CD14-positive monocyte (primary cell): ENCODE data around the gene RPL27A. TPM values are rescaled to one million over a fixed set of nuclear protein-coding genes. Genes with fewer than 3 reads are reported as not detected.

Experiments
- DNase-seq, 3 donors: peaks; one replicate each; pipeline ENCODE4 v3.0.0-alpha.2; 2011 to 2022
- H2AFZ ChIP-seq: 2 replicates; pipeline ENCODE4 v1.6.0; 2012; ENCODE audit warnings: mild to moderate bottlenecking, low read depth, low read length, inconsistent platforms; ENCODE audit not compliant: insufficient read depth, poor library complexity, severe bottlenecking
- H3K27ac ChIP-seq, 2 donors: 1 replicate in 1 of 2; 2 replicates in 1 of 2; pipeline ENCODE4 v1.5.1; 2012 to 2013; ENCODE audit warnings: low read length in 2 of 2, control low read depth in 1 of 2, inconsistent platforms in 1 of 2, low read depth in 1 of 2, mild to moderate bottlenecking in 1 of 2
- H3K27me3 ChIP-seq, 2 donors: one replicate each; pipeline versions ENCODE4 v1.6.0 to v1.6.1; 2011 to 2013; ENCODE audit warnings: low read length in 2 of 2; ENCODE audit not compliant: control insufficient read depth in 2 of 2, insufficient read depth in 2 of 2
- H3K36me3 ChIP-seq, 2 donors: replicated peaks in 1 of 2; 1 replicate in 1 of 2; 2 replicates in 1 of 2; pipeline versions ENCODE4 v1.5.1 to v1.6.1; 2012 to 2013; ENCODE audit warnings: low read length in 2 of 2, control low read depth in 1 of 2, inconsistent platforms in 1 of 2, mild to moderate bottlenecking in 1 of 2; ENCODE audit not compliant: insufficient read depth in 2 of 2, control insufficient read depth in 1 of 2
- H3K4me1 ChIP-seq, 2 donors: 1 replicate in 1 of 2; 2 replicates in 1 of 2; pipeline versions ENCODE4 v1.5.1 to v1.6.1; 2012 to 2013; ENCODE audit warnings: low read length in 2 of 2, control low read depth in 1 of 2, inconsistent platforms in 1 of 2, mild to moderate bottlenecking in 1 of 2, moderate library complexity in 1 of 2; ENCODE audit not compliant: insufficient read depth in 2 of 2, control insufficient read depth in 1 of 2
- H3K4me2 ChIP-seq: replicated peaks from 2 replicates; pipeline ENCODE3; 2012; ENCODE audit warnings: low read length, moderate library complexity, mild to moderate bottlenecking; ENCODE audit not compliant: poor library complexity, severe bottlenecking; ENCODE audit errors: extremely low read depth
- H3K4me3 ChIP-seq, 3 experiments: fragments of 200-600 bp in 1 of 3; sonication (generic) in 1 of 3; replicated peaks in 1 of 3; 1 replicate in 2 of 3; 2 replicates in 1 of 3; pipeline ENCODE4 v1.5.1; 2011 to 2013; ENCODE audit warnings: low read length in 3 of 3, mild to moderate bottlenecking in 3 of 3, control low read depth in 2 of 3, low read depth in 2 of 3, inconsistent platforms in 1 of 3, moderate library complexity in 1 of 3
- H3K79me2 ChIP-seq: 2 replicates; pipeline ENCODE4 v1.6.0; 2012; ENCODE audit warnings: mild to moderate bottlenecking, control low read depth, inconsistent platforms, low read length, moderate library complexity; ENCODE audit not compliant: insufficient read depth
- H3K9ac ChIP-seq: 2 replicates; pipeline ENCODE4 v1.6.0; 2017; ENCODE audit warnings: low read length, mild to moderate bottlenecking; ENCODE audit not compliant: insufficient read depth, poor library complexity, severe bottlenecking
- H3K9me3 ChIP-seq, 2 donors: replicated peaks in 1 of 2; 1 replicate in 1 of 2; 2 replicates in 1 of 2; pipeline versions ENCODE4 v1.5.1 to v1.6.1; 2012 to 2013; ENCODE audit warnings: low read length in 2 of 2, control low read depth in 1 of 2; ENCODE audit not compliant: control insufficient read depth in 1 of 2, insufficient read depth in 1 of 2
- H4K20me1 ChIP-seq: 2 replicates; pipeline ENCODE4 v1.6.0; 2012; ENCODE audit warnings: mild to moderate bottlenecking, low read length, control low read depth, moderate library complexity; ENCODE audit not compliant: insufficient read depth
- H3K27ac Mint-ChIP-seq, 7 donors: one replicate each; pipeline ENCODE4 v1.8.0; 2020; ENCODE audit warnings: mild to moderate bottlenecking in 7 of 7, mixed read lengths in 7 of 7, moderate library complexity in 6 of 7, inconsistent platforms in 2 of 7
- H3K27me3 Mint-ChIP-seq, 3 donors: one replicate each; pipeline ENCODE4 v1.8.0; 2021 to 2022; ENCODE audit warnings: low read depth in 3 of 3, mild to moderate bottlenecking in 3 of 3, mixed read lengths in 3 of 3, moderate library complexity in 3 of 3, inconsistent platforms in 1 of 3
- H3K36me3 Mint-ChIP-seq, 2 donors: one replicate each; pipeline ENCODE4 v1.8.0; 2020; ENCODE audit warnings: mixed read lengths in 2 of 2, inconsistent platforms in 1 of 2, mild to moderate bottlenecking in 1 of 2
- H3K4me1 Mint-ChIP-seq: one replicate; pipeline ENCODE4 v1.8.0; 2020; ENCODE audit warnings: mild to moderate bottlenecking, mixed read lengths
- H3K4me3 Mint-ChIP-seq, 2 donors: one replicate each; pipeline ENCODE4 v1.8.0; 2020; ENCODE audit warnings: mild to moderate bottlenecking in 2 of 2, mixed read lengths in 2 of 2, moderate library complexity in 1 of 2
- H3K9me3 Mint-ChIP-seq, 7 donors: one replicate each; pipeline ENCODE4 v1.8.0; 2020 to 2022; ENCODE audit warnings: mixed read lengths in 7 of 7, mild to moderate bottlenecking in 6 of 7, moderate library complexity in 6 of 7, inconsistent platforms in 2 of 7
- CTCF ChIP-seq: fragments of 200-600 bp; IDR thresholded peaks from one replicate; pipeline ENCODE4 v1.8.0; 2022; ENCODE audit warnings: antibody characterized with exemption, mild to moderate bottlenecking
- WGBS: methylation state at CpG from one replicate; pipeline ENCODE4 v1.1.5; 2013; ENCODE audit warnings: missing lambda C conversion rate; ENCODE audit not compliant: insufficient coverage; 5-methylcytosine and 5-hydroxymethylcytosine counted together
- intact Hi-C, 2 donors: fragments of 100-400 bp; cut with micrococcal nuclease; formaldehyde crosslinking; loops; one replicate each; pipeline versions ENCODE4 v1.15.0 to v1.15.1; 2023
- polyA plus RNA-seq, 3 donors: library from polyadenylated mRNA; depleted of rRNA in 1 of 3; unstranded in 2 of 3; stranded (reverse) in 1 of 3; fragments of 300-500 nt in 2 of 3; fragments of >200 nt in 1 of 3; fragmentation: Illumina TruSeq in 2 of 3; gene quantifications; 1 replicate in 2 of 3; 2 replicates in 1 of 3; pipeline ENCODE4 v1.2.3, GENCODE V29; 2012 to 2021

The RPL27A gene
- polyA plus RNA-seq, 3 donors = 572 to 1,233 (median 1,091) TPM

GRCh38 chr11:8654503-8654902, 28.1 kb upstream of the RPL27A start:
- 83% methylated on average over 1 of the region's 4 CpGs for WGBS
- TF ChIP-seq CTCF = no peak
- H3K27me3 Mint-ChIP-seq = peaks cover 0 to 2% (median 0%) of the 10 kb centered on the region in 3 donors

GRCh38 chr11:8656291-8656690, 26.3 kb upstream of the RPL27A start:
- TF ChIP-seq CTCF = no peak
- H3K27me3 Mint-ChIP-seq = peaks cover 0 to 3% (median 0%) of the 10 kb centered on the region in 3 donors
- no peak overlapping the region for H3K4me3 ChIP-seq
- no peak overlapping the region for H3K4me3 Mint-ChIP-seq
- H3K4me1 Mint-ChIP-seq = no peaks in the 10 kb centered on the region
- H3K4me2 ChIP-seq = no peak overlapping the region
- intact Hi-C loops = no loop called here
- no peaks in the 10 kb centered on the region for H4K20me1 ChIP-seq
- H3K36me3 Mint-ChIP-seq = peaks cover 8 to 27% of the 10 kb centered on the region in 2 donors
- H3K79me2 ChIP-seq = no peaks in the 10 kb centered on the region
- H3K27ac ChIP-seq = no peak overlapping the region
- no peak overlapping the region for H3K27ac Mint-ChIP-seq
- WGBS = 100% methylated on average over 1 of the region's 2 CpGs
- DNase-seq = no peak
- H3K9ac ChIP-seq = no peak overlapping the region
- H3K9me3 ChIP-seq = no peaks in the 10 kb centered on the region
- no peaks in the 10 kb centered on the region for H3K4me1 ChIP-seq
- H2AFZ ChIP-seq = no peak overlapping the region
- H3K27me3 ChIP-seq = no peaks in the 10 kb centered on the region
- peaks cover 0 to 2% (median 0%) of the 10 kb centered on the region in 7 donors for H3K9me3 Mint-ChIP-seq
- peaks cover 6 to 22% of the 10 kb centered on the region in 2 donors for H3K36me3 ChIP-seq

More at GRCh38 chr11:8654503-8654902, 28.1 kb upstream of the RPL27A start:
- no peak overlapping the region for H3K4me3 Mint-ChIP-seq
- Histone ChIP-seq H4K20me1 (no peaks in the 10 kb centered on the region), H2AFZ (no peak overlapping the region), H3K4me2 (no peak overlapping the region), H3K79me2 (no peaks in the 10 kb centered on the region), H3K4me3 (no peak overlapping the region), H3K27me3 (no peaks in the 10 kb centered on the region), H3K9me3 (no peaks in the 10 kb centered on the region), H3K4me1 (no peaks in the 10 kb centered on the region), H3K9ac (no peak overlapping the region), H3K27ac (no peak overlapping the region), H3K36me3 (peaks cover 14 to 40% of the 10 kb centered on the region in 2 donors)
- H3K36me3 Mint-ChIP-seq = peaks cover 10 to 31% of the 10 kb centered on the region in 2 donors
- peaks cover 0 to 2% (median 0%) of the 10 kb centered on the region in 7 donors for H3K9me3 Mint-ChIP-seq
- no peak for DNase-seq
- no peaks in the 10 kb centered on the region for H3K4me1 Mint-ChIP-seq
- intact Hi-C loops = no loop called here
- peak overlapping the region in 1 of 7 donors; percentile 9 for H3K27ac Mint-ChIP-seq
